Activated CD8-positive, alpha-beta memory T cell treated with anti-CD3 and anti-CD28 coated beads, Interleukin-2, amount 50 U/mL, for 24 hours (primary cell): ENCODE results near the gene GALNT6.

Source experiments
- DNase-seq: peaks from one replicate; pipeline ENCODE4 v3.0.0-alpha.2; 2020; ENCODE audit errors: extremely low read depth

The GALNT6 gene

GRCh38 chr12:51382173-51382572 is 9.0 kb downstream of the GALNT6 start:
- no peak for DNase-seq

- DNase-seq, result no peak
Measured at GRCh38 chr12:51381226-51382079, 9.8 kb downstream of the GALNT6 start.

GRCh38 chr12:51379571-51379970 is 11.6 kb downstream of the GALNT6 start:
- no peak for DNase-seq

GRCh38 chr12:51378749-51379148 is 12.5 kb downstream of the GALNT6 start:
- no peak for DNase-seq

GRCh38 chr12:51377099-51377984 is 13.9 kb downstream of the GALNT6 start:
- no peak for DNase-seq

DNA sequence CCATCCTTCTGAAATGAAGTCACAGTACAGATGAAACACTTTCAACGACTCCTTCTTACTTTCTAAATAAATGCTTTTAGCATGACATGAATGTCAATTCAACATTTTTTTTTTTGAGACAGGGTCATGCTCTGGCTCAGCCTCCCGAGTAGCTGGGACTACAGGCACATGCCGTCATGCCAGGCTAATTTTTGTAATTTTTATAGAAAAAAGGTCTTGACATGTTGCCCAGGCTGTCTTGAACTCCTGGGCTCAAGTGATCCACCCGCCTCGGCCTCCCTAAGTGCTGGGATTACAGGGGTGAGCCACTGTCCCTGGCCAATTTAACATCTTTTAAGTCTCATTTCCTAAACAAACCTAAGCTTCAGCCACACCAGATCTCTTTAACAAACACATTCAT is 16.4 kb downstream of the GALNT6 start:
- no peak for DNase-seq

GRCh38 chr12:51374361-51374760 is 16.8 kb downstream of the GALNT6 start:
- DNase-seq, result no peak

DNA sequence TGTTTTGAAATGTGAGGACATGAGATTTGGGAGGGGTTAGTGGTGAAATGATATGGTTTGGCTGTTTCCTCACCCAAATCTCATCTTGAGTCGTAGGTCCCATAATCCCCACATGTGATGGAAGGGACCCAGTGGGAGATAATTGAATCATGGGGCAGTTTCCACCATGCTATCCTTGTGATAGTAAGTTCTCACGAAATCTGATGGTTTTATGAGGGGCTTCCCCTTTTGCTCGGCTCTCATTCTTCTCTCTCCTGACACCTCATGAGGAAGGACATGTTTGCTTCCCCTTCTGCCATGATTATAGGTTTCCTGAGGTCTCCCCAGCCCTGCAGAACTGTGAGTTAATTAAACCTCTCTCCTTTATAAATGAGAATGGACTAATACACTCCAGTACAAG is 18.0 kb downstream of the GALNT6 start:
- DNase-seq, result no peak

DNA sequence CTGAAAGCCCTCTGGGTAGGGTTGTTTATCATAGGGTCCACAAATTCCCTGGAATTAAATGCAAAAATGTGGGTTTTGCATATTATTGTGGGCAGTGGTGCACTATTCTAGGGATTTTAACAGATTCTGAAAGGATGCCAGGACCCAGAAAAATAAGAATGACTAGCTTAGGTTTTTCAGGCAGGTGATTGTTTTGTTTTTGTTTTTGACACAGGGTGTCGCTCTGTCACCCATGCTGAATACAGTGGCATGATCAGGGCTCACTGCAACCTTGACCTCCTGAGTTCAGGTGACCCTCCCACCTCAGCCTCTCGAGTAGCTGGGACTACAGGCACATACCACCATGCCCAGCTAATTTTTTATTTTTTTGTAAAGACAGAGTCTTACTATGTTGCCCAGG is 19.2 kb downstream of the GALNT6 start:
- DNase-seq, result no peak

DNA sequence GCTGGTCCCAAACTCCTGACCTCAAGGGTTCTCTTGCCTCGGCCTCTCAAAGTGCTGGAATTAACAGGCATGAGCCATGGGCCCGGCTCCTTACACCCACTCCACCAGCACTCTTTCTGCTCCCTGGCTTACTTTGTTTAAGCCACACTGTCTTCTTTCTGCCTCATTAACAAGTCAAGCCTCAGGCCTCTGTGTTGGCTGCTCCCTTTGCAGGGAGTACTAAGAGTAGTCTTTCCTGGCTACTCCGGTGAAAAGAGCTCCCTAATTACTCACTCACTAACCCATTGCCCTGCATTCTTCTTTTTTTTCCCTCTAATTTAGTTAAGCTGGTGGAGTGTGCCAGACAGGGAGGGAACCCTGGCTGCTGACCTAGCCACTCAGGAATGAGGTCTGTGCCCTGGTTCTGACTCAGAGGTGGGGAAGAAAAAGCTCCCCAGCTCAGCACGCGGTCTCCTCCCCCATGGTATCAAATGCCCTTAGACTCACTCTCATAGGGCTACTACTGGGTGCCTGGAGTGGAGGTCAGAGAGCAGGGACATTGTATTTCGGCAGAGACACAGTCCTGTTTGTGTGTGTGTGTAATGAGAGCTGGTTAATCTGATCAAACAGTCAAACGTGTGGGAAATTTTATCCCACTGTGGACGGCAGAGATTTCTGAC is 19.8 kb downstream of the GALNT6 start:
- no peak for DNase-seq

GRCh38 chr12:51370667-51371066 is 20.5 kb downstream of the GALNT6 start:
- no peak for DNase-seq

- no peak for DNase-seq
Measured at GRCh38 chr12:51369581-51369980, 21.6 kb downstream of the GALNT6 start.

DNA sequence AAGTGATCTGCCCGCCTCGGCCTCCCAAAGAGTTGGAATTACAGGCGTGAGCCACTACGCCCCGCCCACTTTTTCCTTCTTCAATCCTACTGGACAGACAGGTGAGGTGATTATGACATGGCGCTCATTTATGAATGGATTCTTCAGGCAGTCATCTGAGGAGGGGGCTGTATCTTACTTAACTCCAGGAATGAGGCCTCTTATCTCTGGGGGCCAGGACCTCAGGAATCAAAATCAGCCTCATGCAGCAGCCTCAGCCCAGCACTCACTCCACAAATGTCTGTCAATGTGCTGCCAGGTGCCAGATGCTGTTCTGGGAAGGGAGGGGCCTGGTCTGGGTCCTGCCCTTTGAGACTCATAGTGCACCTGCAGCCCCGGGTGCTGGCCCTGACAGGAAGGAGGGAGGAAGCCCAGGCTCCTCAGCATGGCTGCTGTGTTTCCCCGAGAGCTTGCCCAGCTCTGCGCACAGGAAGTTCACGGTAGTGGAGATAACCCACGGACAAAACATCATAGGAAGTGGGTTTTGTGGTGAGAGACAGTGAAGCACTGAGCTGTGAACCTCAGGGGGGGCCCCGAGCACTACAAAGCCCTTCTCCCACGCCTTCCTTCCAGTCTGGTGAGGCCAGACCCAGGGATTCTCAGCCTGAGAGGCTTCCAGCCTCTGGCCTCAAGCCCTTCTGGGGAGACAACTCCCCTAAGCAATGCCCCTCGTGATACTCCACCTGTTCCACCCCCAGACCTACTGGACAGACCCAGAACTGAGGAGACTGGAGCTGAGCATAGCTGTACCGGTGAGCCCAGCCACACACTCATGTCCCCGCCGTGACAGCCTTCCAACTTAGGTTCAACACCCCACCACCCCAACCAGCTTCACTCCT is 22.3 kb downstream of the GALNT6 start:
- DNase-seq, result peak; percentile 72

DNA sequence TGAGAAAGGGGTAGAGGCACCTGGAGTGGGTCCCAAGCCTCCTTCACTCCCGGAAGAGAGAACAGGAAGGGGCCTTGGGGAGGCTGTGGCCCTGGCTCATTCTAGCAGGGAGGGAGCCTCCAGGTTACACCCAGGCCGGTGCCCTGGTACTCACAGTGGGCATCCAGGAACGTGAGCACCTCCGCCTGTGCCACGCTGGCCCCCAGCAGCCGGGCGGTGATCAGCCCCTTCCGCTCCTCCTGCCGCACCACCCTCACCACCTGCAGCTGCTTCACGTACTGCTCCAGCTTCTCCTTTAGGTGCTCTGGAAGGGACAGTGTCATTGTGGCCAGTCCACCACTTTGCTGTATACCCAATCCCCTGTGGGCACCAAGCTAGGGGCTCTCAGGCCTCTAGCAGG is 25.9 kb downstream of the GALNT6 start:
- no peak for DNase-seq

DNA sequence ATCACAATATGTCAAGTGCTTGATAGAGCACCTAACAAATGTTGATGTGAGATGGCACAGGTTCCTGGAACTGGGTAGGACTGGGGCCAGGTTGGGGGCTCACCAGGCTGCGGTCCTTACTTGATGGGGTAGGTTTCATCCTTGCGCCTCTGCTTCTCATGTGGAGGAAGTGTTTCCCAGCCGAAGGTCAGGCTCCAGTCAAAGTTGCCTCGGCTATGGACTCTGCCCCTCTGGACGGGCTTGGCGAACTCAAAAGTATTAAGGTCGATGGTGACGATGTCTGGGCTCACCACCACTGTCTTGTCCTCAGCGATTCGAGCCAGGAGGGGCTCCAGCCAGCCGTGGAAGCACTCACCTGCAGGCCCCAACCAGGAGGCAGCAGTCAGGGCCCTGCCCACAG is 27.2 kb downstream of the GALNT6 start:
- no peak for DNase-seq

- no peak for DNase-seq
Measured at GRCh38 chr12:51362747-51363342, 28.4 kb downstream of the GALNT6 start.

- DNase-seq, result no peak
Measured at GRCh38 chr12:51362307-51362706, 28.9 kb downstream of the GALNT6 start.

- no peak for DNase-seq
Measured at GRCh38 chr12:51361161-51362016, 29.8 kb downstream of the GALNT6 start.

GRCh38 chr12:51360315-51360714 is 30.9 kb downstream of the GALNT6 start:
- DNase-seq, result no peak

DNA sequence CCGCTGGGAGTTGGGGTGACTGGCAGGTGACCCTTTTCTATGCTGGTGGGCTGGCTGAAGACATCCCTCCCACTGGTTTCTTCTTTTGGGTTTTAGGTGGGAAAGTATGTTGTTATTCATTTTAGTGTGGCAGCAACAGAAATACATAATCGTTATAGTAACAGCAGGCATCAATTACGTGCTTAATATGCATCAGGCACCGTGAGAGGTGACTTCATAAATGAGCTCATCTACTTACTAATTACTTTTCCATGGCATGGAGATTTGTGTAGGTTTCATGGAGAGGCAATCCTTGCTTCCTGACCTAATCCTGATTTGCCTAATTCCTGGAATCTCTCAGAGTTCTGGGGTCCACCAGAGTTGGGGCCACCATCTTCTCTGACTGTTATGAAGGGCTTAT is 31.4 kb downstream of the GALNT6 start:
- DNase-seq, result no peak
